B cell (primary cell): ENCODE data around the gene PFAS.

Experiments
- EZH2 ChIP-seq: IDR thresholded peaks from 2 replicates; pipeline ENCODE4 v1.6.1; 2012; ENCODE audit warnings: borderline replicate concordance, low read depth, mild to moderate bottlenecking, moderate library complexity, low read length; ENCODE audit not compliant: insufficient read depth, poor library complexity, severe bottlenecking
- TF ChIP-seq, protein P1 (sequence below): fragments of 200-600 bp; IDR thresholded peaks from one replicate; pipeline ENCODE4 v1.8.0; 2022; ENCODE audit warnings: antibody characterized with exemption, mild to moderate bottlenecking

DNA sequence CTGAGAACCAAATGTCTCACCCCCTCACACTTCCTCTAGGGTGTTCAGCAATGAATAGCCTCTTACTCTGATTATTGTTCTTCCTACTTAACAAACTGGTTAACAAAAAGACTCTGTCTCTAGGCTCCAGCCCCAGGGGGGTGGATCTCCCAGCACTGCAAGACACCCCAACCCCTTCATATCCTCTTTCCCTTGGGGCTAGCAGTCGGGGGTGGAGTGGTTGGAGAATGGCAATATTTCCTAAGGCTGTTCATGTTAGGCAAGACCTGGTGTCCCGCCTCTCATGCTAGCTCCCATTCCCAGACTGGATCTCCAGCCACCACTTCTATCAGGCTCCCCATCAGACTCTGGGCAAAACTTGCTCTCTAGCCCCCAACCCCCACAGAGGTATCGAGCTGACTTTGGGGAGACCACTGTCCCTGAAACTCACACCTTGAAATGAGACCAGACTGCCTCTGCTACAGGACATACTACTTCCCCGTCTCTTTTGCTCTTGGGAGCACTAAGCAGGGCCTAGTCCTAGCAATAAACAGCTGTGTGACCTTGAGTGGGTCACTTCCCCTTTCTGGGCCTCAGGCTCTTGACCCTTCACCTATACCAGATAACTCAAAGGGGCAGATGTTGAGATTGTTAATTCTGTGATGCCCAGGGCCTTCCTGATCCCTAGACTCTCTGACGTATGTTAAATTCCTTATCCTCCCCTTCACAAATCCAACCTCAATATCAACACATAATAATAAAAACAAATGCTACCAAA lies 43.7 kb downstream of the PFAS start:
- TF ChIP-seq, protein P1, sequence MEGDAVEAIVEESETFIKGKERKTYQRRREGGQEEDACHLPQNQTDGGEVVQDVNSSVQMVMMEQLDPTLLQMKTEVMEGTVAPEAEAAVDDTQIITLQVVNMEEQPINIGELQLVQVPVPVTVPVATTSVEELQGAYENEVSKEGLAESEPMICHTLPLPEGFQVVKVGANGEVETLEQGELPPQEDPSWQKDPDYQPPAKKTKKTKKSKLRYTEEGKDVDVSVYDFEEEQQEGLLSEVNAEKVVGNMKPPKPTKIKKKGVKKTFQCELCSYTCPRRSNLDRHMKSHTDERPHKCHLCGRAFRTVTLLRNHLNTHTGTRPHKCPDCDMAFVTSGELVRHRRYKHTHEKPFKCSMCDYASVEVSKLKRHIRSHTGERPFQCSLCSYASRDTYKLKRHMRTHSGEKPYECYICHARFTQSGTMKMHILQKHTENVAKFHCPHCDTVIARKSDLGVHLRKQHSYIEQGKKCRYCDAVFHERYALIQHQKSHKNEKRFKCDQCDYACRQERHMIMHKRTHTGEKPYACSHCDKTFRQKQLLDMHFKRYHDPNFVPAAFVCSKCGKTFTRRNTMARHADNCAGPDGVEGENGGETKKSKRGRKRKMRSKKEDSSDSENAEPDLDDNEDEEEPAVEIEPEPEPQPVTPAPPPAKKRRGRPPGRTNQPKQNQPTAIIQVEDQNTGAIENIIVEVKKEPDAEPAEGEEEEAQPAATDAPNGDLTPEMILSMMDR, result no peak
- TF ChIP-seq EZH2, result no peak
